Mucosa of rectum (tissue), 2 donors: ENCODE data around the gene KRTAP10-1.

Experiments
- H3K27ac ChIP-seq, 2 donors: one replicate each; pipeline ENCODE4 v1.7.0; 2013; ENCODE audit warnings: inconsistent platforms in 2 of 2, low read depth in 2 of 2, low read length in 2 of 2
- H3K27me3 ChIP-seq, 2 donors: one replicate each; pipeline ENCODE4 v1.7.0; 2013; ENCODE audit warnings: low read length in 2 of 2; ENCODE audit not compliant: control insufficient read depth in 2 of 2, insufficient read depth in 2 of 2
- H3K36me3 ChIP-seq, 2 donors: one replicate each; pipeline ENCODE4 v1.7.0; 2013; ENCODE audit warnings: low read length in 2 of 2; ENCODE audit not compliant: control insufficient read depth in 2 of 2, insufficient read depth in 2 of 2
- H3K4me1 ChIP-seq, 2 donors: one replicate each; pipeline ENCODE4 v1.7.0; 2013; ENCODE audit warnings: low read length in 2 of 2, mild to moderate bottlenecking in 1 of 2; ENCODE audit not compliant: control insufficient read depth in 2 of 2, insufficient read depth in 2 of 2
- H3K4me3 ChIP-seq, 2 donors: one replicate each; pipeline ENCODE4 v1.7.0; 2013; ENCODE audit warnings: low read length in 2 of 2
- H3K9ac ChIP-seq, 2 donors: one replicate each; pipeline ENCODE4 v1.7.0; 2013; ENCODE audit warnings: low read length in 2 of 2, low read depth in 1 of 2, mild to moderate bottlenecking in 1 of 2
- H3K9me3 ChIP-seq, 2 donors: one replicate each; pipeline ENCODE4 v1.7.0; 2013; ENCODE audit warnings: low read length in 2 of 2; ENCODE audit not compliant: control insufficient read depth in 2 of 2
- donor health status: healthy.
- donor health status: Normal muscosa, but diverticular disease.

Gene KRTAP10-1

DNA sequence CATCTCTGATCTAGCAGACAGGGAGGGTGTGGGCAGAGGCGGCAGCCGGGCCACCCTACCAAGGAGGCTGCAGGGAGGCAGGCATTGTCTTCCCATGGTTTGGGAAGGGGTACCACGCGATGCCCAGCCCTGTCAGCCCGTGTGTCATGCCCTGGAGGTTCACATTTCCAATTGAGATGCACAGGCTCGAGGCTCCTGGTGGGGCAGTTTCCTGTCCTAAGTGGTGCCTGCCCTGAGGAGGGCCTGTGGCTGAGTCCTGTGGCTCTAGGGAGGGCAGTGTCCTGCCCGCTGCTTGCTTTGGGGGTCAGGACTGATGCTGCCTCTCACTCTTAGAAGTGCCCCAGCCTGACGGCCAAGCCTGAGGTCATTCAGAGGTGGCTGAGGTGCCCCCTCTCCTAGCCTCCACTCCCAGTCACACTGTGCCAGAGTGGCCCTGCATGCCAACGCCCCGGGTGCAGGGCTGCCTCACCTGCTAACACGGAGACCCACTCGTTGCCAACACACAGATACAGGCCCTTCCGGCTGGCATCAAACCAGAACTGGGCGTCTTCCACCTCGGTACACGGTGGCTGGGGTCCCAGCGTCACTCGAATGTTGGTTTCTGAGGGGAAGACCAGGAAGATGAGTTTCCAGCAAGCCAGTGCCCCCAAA lies 11.9 kb downstream of the KRTAP10-1 start:
- no peaks in the 10 kb centered on the region for H3K4me1 ChIP-seq
- no peak overlapping the region for H3K9ac ChIP-seq
- no peaks in the 10 kb centered on the region for H3K27me3 ChIP-seq
- no peak overlapping the region for H3K27ac ChIP-seq
- no peaks in the 10 kb centered on the region for H3K9me3 ChIP-seq
- no peaks in the 10 kb centered on the region for H3K36me3 ChIP-seq
- no peak overlapping the region for H3K4me3 ChIP-seq

DNA sequence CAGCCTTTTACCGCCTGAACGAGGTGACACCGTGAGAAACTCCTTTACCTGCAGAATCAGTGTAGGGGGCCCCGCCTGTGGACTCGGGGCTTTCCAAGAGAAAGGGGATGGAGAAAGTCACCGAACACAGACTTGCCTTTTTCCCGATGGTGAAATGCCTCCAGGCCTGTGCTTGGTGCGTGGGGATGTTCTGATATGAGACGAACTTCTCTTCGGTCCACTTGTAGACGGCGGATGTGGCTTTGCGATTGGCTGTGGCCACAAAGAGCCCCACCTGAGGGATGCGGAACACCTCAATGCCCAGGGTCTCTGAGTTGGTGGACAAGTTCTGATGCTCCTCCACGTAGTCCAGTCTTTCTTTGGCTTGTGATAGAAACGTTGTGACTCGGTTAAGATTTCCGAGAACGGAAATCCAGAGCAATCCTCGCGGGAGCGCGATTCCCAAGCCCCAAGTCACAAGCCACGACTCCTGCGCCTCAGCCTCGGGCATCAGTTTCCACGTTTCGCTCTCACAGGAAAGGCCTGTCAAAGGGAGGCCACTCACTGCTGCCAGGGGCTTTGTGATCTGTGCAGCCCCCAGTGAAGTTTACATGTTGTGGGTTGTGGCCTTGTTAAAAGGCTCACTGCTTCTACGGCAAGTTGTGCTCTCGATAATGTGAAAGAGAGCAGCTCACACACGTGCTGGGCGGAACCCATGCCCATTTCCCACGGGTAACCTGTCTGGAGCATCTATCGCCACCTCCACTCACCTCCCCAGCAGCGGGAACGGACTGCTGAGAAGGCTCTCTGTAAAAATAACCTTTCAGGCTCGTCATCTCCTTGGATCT lies 12.6 kb downstream of the KRTAP10-1 start:
- Histone ChIP-seq H3K4me1 (no peaks in the 10 kb centered on the region), H3K4me3 (no peak overlapping the region), H3K27ac (no peak overlapping the region), H3K9me3 (no peaks in the 10 kb centered on the region), H3K27me3 (no peaks in the 10 kb centered on the region), H3K9ac (no peak overlapping the region), H3K36me3 (no peaks in the 10 kb centered on the region)

DNA sequence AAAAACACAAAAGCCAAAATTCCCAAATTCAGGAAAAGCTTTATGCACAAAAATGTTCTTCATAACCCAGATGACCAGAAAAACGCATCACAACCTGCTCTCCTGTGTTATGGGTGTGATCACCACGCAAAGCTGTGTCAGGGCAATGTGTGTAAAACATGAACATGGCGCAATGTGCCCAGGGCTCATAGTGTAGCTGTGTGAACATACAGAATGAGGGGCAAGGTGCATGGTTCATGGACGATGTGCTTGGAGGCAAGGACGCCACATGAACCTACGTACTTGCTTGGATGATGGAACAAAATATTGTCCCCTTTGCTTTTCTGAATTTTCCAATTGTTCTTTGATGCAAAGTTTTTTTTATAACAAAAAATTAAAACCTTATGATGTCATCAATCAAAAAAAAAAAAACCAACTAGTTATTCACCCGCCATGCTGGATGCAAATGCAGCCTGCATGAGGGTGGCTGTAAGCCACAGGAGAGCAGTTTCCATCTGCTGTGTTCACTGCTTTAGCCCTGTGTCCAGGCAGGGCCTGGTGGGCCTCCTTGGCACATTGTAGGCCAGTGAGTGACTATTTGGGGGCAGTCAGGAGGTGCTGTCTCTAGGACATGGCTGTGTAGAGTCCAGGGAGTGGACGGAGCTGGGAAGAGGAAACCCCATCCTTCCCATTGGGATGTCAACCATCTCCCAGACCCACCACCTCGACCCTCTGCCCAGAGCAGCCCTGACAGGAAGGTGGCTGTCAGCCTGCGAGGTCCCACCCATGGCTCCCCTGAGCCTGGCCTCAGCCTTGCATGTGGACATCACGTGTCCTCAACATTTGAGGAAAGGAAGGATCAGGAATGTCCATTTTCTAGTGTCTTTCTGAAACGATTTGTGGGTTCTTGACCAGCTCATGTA lies 13.6 kb downstream of the KRTAP10-1 start:
- Histone ChIP-seq H3K36me3 (no peaks in the 10 kb centered on the region), H3K4me1 (no peaks in the 10 kb centered on the region), H3K9me3 (no peaks in the 10 kb centered on the region), H3K4me3 (no peak overlapping the region), H3K9ac (no peak overlapping the region), H3K27me3 (no peaks in the 10 kb centered on the region), H3K27ac (no peak overlapping the region)

DNA sequence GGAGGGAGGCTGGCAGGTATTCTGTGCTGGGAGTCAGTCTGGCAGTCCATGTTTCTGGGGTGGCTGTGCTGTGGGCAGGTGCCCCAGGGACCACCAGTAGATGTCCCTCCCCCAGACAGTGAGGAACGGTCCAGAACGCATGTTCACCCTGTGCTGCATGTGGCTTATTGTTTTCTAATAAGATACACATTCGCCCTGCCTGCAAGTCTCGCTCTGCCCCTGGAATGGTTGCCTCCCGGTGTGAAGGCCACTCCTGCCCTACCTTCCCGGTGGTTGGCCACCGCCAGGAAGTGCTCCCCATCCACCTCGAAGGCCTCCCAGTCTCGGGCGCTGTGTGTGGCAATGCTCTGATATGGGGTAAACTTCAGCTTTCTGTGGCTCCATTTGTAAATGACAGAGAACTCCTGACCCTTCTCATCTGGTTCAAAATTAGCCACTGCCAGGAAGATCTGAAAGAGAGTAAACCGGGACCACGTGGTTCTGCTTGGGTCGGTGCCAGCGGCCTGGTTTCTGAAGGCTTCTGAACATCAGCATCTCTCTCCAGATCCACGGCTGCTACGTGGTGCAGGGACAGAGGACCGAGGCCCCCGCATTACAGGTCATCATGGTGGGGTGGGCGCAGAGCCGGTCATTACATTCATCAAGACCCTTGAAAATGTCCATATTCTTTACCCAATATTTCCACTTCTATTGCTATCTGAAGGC lies 14.5 kb downstream of the KRTAP10-1 start:
- no peaks in the 10 kb centered on the region for H3K27me3 ChIP-seq
- H3K4me3 ChIP-seq = no peak overlapping the region
- H3K4me1 ChIP-seq = no peaks in the 10 kb centered on the region
- no peaks in the 10 kb centered on the region for H3K36me3 ChIP-seq
- no peak overlapping the region for H3K9ac ChIP-seq
- H3K27ac ChIP-seq = no peak overlapping the region
- H3K9me3 ChIP-seq = no peaks in the 10 kb centered on the region

DNA sequence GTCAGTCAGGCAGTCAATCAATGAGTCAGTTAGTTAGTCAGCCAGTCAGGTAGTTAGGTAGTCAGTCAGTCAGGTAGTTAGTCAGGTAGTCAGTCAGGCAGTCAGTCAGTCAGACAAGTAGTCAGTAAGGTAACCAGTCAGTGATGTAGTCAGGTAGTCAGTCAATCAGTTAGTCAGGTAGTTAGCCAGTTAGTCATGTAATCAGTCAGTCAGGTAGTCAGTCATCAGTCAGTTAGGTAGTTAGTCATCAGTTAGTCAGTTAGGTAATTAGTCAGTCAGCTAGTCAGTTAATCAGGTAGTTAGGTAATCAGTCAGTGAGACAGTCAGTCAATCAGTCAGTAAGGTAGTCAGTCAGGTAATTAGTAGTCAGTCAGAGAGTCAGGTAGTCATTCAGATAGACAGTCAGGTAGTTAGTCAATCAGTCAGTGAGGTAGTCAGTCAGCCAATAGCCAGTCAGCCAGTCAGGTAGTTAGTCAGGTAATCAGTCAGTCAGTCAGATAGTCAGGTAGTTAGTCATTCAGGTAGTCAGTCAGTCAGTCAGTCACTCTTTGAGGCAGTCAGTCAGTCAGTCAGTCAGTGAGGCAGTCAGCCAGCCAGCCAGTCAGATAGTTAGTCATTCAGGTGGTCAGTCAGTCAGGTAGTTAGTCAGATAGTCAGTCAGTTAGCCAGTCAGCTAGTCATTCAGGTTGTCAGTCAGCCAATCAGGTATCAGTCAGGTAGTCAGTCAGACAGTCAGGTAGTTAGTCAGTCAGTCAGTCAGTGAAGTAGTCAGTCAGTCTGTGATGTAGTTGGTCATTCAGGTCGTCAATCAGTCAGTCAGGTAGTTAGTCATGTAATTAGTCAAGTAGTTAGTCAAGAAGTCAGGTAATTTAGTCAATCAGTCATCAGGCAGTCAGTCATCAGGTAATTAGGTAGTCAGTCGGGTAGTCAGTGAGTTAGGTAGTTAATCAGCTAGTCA lies 15.3 kb downstream of the KRTAP10-1 start:
- Histone ChIP-seq H3K4me1 (no peaks in the 10 kb centered on the region), H3K4me3 (no peak overlapping the region), H3K27ac (no peak overlapping the region), H3K9me3 (no peaks in the 10 kb centered on the region), H3K27me3 (no peaks in the 10 kb centered on the region), H3K36me3 (no peaks in the 10 kb centered on the region), H3K9ac (no peak overlapping the region)

DNA sequence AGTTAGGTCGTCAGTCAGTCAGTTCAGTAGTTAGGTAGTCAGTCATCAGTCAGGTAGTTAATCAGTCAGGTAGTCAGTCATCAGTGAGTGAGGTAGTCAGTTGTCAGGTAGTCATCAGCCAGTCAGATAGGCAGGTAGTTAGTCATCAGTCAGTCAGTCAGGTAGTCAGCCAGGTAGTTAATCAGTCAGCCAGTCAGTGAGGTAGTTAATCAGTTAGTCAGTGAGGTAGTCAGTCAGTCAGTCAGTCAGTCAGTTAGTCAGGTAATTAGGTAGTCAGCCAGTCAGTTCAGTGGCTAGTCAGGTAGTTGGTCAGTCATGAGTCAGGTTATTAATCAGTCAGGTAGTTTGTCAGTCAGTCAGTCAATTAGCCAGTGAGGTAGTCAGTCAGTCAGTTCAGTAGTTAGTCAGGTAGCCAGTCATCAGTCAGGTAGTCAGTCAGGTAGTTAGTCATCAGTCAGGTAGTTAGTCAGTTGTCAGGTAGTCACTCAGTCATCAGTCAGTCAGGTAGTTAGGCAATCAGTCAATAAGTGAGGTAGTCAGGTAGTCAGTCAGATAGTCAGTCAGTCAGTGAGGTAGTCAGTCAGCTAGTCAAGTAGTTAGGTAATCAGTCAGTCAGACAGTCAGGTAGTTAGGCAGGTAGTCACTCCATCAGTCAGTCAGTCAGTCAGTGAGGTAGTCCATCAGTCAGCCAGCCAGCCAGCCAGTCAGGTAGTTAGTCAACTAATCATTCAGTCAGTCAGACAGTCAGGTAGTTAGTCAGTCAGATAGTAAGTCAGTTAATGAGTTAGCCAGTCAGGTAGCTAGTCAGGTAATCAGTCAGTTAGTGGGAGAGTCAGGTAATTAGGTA lies 16.2 kb downstream of the KRTAP10-1 start:
- Histone ChIP-seq H3K36me3 (no peaks in the 10 kb centered on the region), H3K4me1 (no peaks in the 10 kb centered on the region), H3K27me3 (no peaks in the 10 kb centered on the region), H3K9me3 (no peaks in the 10 kb centered on the region), H3K27ac (no peak overlapping the region), H3K9ac (no peak overlapping the region), H3K4me3 (no peak overlapping the region)

DNA sequence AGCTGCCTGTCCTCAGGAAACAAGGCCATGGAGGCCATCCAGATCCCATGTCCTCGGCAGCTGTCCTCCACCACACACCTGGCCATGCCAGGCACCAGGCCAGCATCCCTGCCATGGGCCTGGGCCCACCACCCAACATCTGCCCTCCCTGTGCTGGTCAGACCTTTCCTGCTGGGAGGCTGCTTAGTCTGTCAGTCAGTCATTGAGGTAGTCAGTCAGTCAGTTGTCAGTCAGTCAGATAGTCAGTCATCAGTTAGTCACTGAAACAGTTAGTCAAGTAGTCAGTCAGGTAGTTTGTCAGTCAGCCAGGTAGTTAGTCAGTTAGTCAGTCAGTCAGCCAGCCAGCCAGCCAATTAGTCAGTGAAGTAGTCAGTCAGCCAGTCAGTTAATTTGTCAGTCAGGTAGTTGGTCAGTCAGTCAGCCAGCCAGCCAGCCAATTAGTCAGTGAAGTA lies 17.2 kb downstream of the KRTAP10-1 start:
- no peak overlapping the region for H3K27ac ChIP-seq

DNA sequence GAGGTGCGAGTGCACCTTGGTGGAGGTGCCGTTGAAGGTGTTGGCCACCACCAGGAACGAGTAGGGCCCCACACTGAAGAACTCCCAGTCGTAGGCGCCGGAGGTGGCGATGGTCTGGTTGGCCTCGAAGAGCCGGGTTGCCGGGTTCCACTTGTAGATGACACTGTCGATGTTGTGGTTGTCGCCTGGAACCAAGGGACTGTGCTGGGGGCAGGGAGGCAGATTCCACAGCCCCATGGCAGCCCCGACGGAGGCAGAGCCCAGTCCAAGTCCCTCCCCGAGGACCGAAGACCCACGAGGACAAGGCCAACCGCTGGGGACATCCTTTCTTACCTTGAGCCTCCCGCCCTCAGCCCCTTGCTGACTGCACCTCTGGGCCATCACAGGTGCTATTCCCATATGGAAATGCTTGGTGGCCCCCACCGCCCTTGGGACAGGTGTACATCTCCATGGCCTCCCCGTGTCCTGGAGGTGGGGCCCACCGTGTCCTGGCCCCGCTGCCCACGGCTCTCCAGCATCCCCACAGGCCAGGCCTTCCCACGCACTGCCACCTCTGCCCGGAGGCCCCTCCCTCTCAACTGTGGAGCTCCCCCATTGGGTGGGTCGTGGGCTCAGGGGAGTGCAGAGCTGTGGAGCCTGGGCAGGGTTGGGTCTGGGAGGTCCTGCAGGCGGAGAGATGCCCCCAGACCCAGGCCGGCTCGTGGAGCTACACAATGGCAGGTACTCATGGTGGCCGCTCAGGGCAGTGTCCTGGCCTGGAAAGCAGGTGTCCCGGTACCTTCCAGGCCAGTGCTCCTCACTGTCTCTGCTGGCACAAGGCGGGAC lies 17.9 kb downstream of the KRTAP10-1 start:
- Histone ChIP-seq H3K36me3 (no peaks in the 10 kb centered on the region), H3K27ac (no peak overlapping the region), H3K9ac (no peak overlapping the region), H3K9me3 (no peaks in the 10 kb centered on the region), H3K4me1 (no peaks in the 10 kb centered on the region), H3K4me3 (no peak overlapping the region), H3K27me3 (no peaks in the 10 kb centered on the region)

More for the DNA sequence above, 17.2 kb downstream of the KRTAP10-1 start:
- no peaks in the 10 kb centered on the region for H3K4me1 ChIP-seq
- no peaks in the 10 kb centered on the region for H3K9me3 ChIP-seq
- H3K4me3 ChIP-seq = no peak overlapping the region
- no peaks in the 10 kb centered on the region for H3K36me3 ChIP-seq
- no peaks in the 10 kb centered on the region for H3K27me3 ChIP-seq
- H3K9ac ChIP-seq = no peak overlapping the region
